ENCODE measurements around the gene DDIT3. TPM values are rescaled to one million over a fixed set of nuclear protein-coding genes. Genes with fewer than 3 reads are reported as not detected.

The DDIT3 gene
- total and polyA plus RNA-seq, 2 experiments from 2014 or later, result 14.7 to 36.6 TPM

GRCh38 chr12:57473392-57473791 is 46.9 kb downstream of the DDIT3 start:
- no peaks in the 10 kb centered on the region for H3K4me1 ChIP-seq (ENCODE audit: insufficient read depth)
- H3K36me3 ChIP-seq (ENCODE audit: low read depth), result no peaks in the 10 kb centered on the region
- no peak overlapping the region for H3K27ac ChIP-seq
- 24 to 29% methylated on average over 3 of the region's 3 CpGs for WGBS, 2 experiments (ENCODE audit: low coverage in 1 of 2, low lambda C conversion rate in 2 of 2, missing lambda C conversion rate in 2 of 2)
- no peak overlapping the region for H3K4me3 ChIP-seq
- no peaks in the 10 kb centered on the region for H3K79me2 ChIP-seq (ENCODE audit: insufficient read depth)
- no peak overlapping the region for H2AFZ ChIP-seq
- no peaks in the 10 kb centered on the region for H4K20me1 ChIP-seq (ENCODE audit: insufficient read depth)
- H3K9me2 ChIP-seq (ENCODE audit: insufficient read depth), result no peaks in the 10 kb centered on the region
- no peak overlapping the region for H3K9ac ChIP-seq
- H3K4me2 ChIP-seq (ENCODE audit: unreplicated experiment), result no peak overlapping the region
- DNase-seq, result no peak
- H3K9me3 ChIP-seq (ENCODE audit: low read depth), result no peaks in the 10 kb centered on the region
- in situ Hi-C loops (cut with MboI), result no loop called here
- H3K27me3 ChIP-seq (replicated peaks; ENCODE audit: insufficient read depth), result peaks cover 46% of the 10 kb centered on the region
- no peaks in the 10 kb centered on the region for H3F3A ChIP-seq (ENCODE audit: insufficient read depth)
- TF ChIP-seq EZH2phosphoT487 (IDR thresholded peaks at IDR 0.05; ENCODE audit: insufficient read depth, low read depth), result no peak
- no peak for TF ChIP-seq EZH2 (IDR thresholded peaks at IDR 0.05; ENCODE audit: insufficient read depth, poor library complexity, severe bottlenecking)

DNA sequence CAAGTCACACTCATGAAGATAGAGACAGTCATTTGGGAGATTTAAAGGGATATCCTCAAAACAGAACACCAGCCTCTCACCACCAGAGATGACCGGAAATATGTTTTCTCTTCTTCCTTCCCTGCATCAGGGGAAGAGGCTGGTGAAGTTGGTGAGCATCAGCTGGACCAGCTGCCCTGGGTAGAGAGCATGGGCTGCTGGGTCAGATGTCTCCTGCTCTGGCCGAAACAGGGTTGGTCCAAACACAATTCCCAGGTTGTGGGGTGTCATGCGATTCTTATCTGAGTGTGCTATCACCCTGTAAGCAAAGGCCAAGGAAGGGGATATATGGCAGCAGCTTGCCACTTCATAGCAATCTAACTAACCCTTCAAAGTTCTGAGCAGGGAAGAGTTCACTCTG is 47.9 kb downstream of the DDIT3 start:
- Histone ChIP-seq H3K9me2 (ENCODE audit: insufficient read depth) (no peaks in the 10 kb centered on the region), H3K4me3 (no peak overlapping the region), H3K4me2 (ENCODE audit: unreplicated experiment) (no peak overlapping the region), H3K27ac (no peak overlapping the region), H3K9me3 (ENCODE audit: low read depth) (no peaks in the 10 kb centered on the region), H3K4me1 (ENCODE audit: insufficient read depth) (no peaks in the 10 kb centered on the region), H2AFZ (no peak overlapping the region), H4K20me1 (ENCODE audit: insufficient read depth) (no peaks in the 10 kb centered on the region), H3K27me3 (replicated peaks; ENCODE audit: insufficient read depth) (peaks cover 46% of the 10 kb centered on the region), H3K79me2 (ENCODE audit: insufficient read depth) (no peaks in the 10 kb centered on the region), H3K9ac (no peak overlapping the region), H3K36me3 (ENCODE audit: low read depth) (no peaks in the 10 kb centered on the region), H3F3A (ENCODE audit: insufficient read depth) (no peaks in the 10 kb centered on the region)
- in situ Hi-C loops (cut with MboI), result no loop called here
- TF ChIP-seq EZH2phosphoT487 (IDR thresholded peaks at IDR 0.05; ENCODE audit: insufficient read depth, low read depth), result no peak
- no peak for TF ChIP-seq EZH2 (IDR thresholded peaks at IDR 0.05; ENCODE audit: insufficient read depth, poor library complexity, severe bottlenecking)
- 79 to 82% methylated on average over 3 of the region's 3 CpGs for WGBS, 2 experiments (ENCODE audit: low coverage in 1 of 2, low lambda C conversion rate in 2 of 2, missing lambda C conversion rate in 2 of 2)
- no peak for DNase-seq

GRCh38 chr12:57471661-57472060 is 48.7 kb downstream of the DDIT3 start:
- DNase-seq, result no peak
- Histone ChIP-seq H3K4me2 (ENCODE audit: unreplicated experiment) (no peak overlapping the region), H3K36me3 (ENCODE audit: low read depth) (no peaks in the 10 kb centered on the region), H3K9me2 (ENCODE audit: insufficient read depth) (no peaks in the 10 kb centered on the region), H3K4me1 (ENCODE audit: insufficient read depth) (no peaks in the 10 kb centered on the region), H3K79me2 (ENCODE audit: insufficient read depth) (no peaks in the 10 kb centered on the region), H3K9me3 (ENCODE audit: low read depth) (no peaks in the 10 kb centered on the region), H3K4me3 (no peak overlapping the region), H2AFZ (no peak overlapping the region), H3K27ac (no peak overlapping the region), H3K9ac (no peak overlapping the region), H4K20me1 (ENCODE audit: insufficient read depth) (no peaks in the 10 kb centered on the region), H3F3A (ENCODE audit: insufficient read depth) (no peaks in the 10 kb centered on the region), H3K27me3 (replicated peaks; ENCODE audit: insufficient read depth) (peaks cover 44% of the 10 kb centered on the region)
- WGBS, 2 experiments (ENCODE audit: low coverage in 1 of 2, low lambda C conversion rate in 2 of 2, missing lambda C conversion rate in 2 of 2), result 65 to 68% methylated on average over 3 of the region's 3 CpGs
- in situ Hi-C loops (cut with MboI), result no loop called here
- TF ChIP-seq EZH2 (IDR thresholded peaks at IDR 0.05; ENCODE audit: insufficient read depth, poor library complexity, severe bottlenecking), result no peak
- TF ChIP-seq EZH2phosphoT487 (IDR thresholded peaks at IDR 0.05; ENCODE audit: insufficient read depth, low read depth), result no peak

GRCh38 chr12:57470970-57471656 is 49.2 kb downstream of the DDIT3 start:
- Histone ChIP-seq H3K4me1 (ENCODE audit: insufficient read depth) (no peaks in the 10 kb centered on the region), H3K4me2 (ENCODE audit: unreplicated experiment) (no peak overlapping the region), H3K36me3 (ENCODE audit: low read depth) (no peaks in the 10 kb centered on the region), H3K27me3 (replicated peaks; ENCODE audit: insufficient read depth) (peaks cover 39% of the 10 kb centered on the region), H2AFZ (no peak overlapping the region), H3K9me2 (ENCODE audit: insufficient read depth) (no peaks in the 10 kb centered on the region), H3K4me3 (no peak overlapping the region), H3K9ac (no peak overlapping the region), H3K9me3 (ENCODE audit: low read depth) (no peaks in the 10 kb centered on the region), H3F3A (ENCODE audit: insufficient read depth) (no peaks in the 10 kb centered on the region), H4K20me1 (ENCODE audit: insufficient read depth) (no peaks in the 10 kb centered on the region), H3K79me2 (ENCODE audit: insufficient read depth) (no peaks in the 10 kb centered on the region), H3K27ac (no peak overlapping the region)
- WGBS, 2 experiments (ENCODE audit: low coverage in 1 of 2, low lambda C conversion rate in 2 of 2, missing lambda C conversion rate in 2 of 2), result 52 to 63% methylated on average over 4 of the region's 4 CpGs
- no peak for TF ChIP-seq EZH2phosphoT487 (IDR thresholded peaks at IDR 0.05; ENCODE audit: insufficient read depth, low read depth)
- DNase-seq, result no peak
- in situ Hi-C loops (cut with MboI), result no loop called here

Data from GM23248 (cell line).